ENCODE results near the gene CH25H. TPM values are rescaled to one million over a fixed set of nuclear protein-coding genes. Genes with fewer than 3 reads are reported as not detected.

Gene CH25H
- polyA plus RNA-seq, 4 donors = 1.4 to 3.5 (median 2.3) TPM; not detected in 1

- Histone ChIP-seq H3K27ac (ENCODE audit: low read depth in 1 of 3, low read length in 2 of 3) (no peak overlapping the region), H3K27me3 (ENCODE audit: control insufficient read depth in 3 of 3, insufficient read depth in 3 of 3, low read length in 3 of 3) (peaks cover under 1 to 18% (median 2%) of the 10 kb centered on the region in 3 donors), H3K4me3 (ENCODE audit: low read depth in 1 of 3, low read length in 3 of 3) (no peak overlapping the region), H3K4me1 (ENCODE audit: control insufficient read depth in 3 of 3, insufficient read depth in 2 of 3, low read depth in 1 of 3, low read length in 2 of 3) (peaks cover 0 to 4% (median 0%) of the 10 kb centered on the region in 3 donors), H3K36me3 (ENCODE audit: control insufficient read depth in 3 of 3, insufficient read depth in 2 of 3, low read depth in 1 of 3, low read length in 3 of 3) (peaks cover 0 to 8% (median 0%) of the 10 kb centered on the region in 3 donors), H3K9me3 (ENCODE audit: control insufficient read depth in 2 of 2, insufficient read depth in 1 of 2, low read depth in 1 of 2, low read length in 1 of 2) (no peaks in the 10 kb centered on the region)
- FAIRE-seq (peak; percentile 10), DNase-seq (peak; percentile 61)
- WGBS, 3 donors = 25 to 40% (median 31%) methylated on average over 8 of the region's 8 CpGs
These were observed 6.2 kb upstream of the CH25H start for GRCh38 chr10:89213191-89213808.

DNA sequence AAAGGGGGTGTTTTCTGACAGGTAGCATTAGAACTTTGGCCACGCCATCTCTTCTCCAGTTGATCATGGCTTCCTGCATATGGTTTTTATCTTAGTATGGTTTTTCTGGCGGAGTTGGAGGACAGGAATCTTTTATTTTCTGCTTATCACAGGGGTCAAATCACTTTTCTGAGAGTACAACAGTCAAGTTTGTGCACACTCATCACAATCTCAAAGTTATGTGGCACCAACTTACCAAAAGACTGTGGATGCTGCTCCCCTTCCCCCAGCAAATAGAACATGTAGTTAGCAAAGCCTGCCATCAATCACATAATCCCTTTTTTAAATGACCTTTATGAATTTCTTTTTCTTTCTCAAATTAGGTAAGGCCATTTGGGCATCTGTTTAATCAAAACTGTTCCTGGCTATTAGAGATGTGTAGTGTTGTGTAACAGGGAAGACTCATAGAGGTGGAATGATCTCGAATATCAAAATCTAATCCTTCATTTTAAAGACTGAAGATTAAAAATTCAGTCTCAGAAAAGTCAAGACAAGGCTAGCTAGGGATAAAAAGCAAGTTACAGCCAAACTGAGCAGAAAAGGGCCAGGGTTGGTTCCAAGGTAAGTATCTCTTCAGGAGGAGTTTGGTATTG, 3.8 kb upstream of the CH25H start:
- DNase-seq = no peak
- Histone ChIP-seq H3K9me3 (ENCODE audit: control insufficient read depth in 2 of 2, insufficient read depth in 1 of 2, low read depth in 1 of 2, low read length in 1 of 2) (no peaks in the 10 kb centered on the region), H3K36me3 (ENCODE audit: control insufficient read depth in 3 of 3, insufficient read depth in 2 of 3, low read depth in 1 of 3, low read length in 3 of 3) (peaks cover 0 to 8% (median 0%) of the 10 kb centered on the region in 3 donors), H3K27ac (ENCODE audit: low read depth in 1 of 3, low read length in 2 of 3) (no peak overlapping the region), H3K27me3 (ENCODE audit: control insufficient read depth in 3 of 3, insufficient read depth in 3 of 3, low read length in 3 of 3) (peaks cover 3 to 40% (median 8%) of the 10 kb centered on the region in 3 donors), H3K4me1 (ENCODE audit: control insufficient read depth in 3 of 3, insufficient read depth in 2 of 3, low read depth in 1 of 3, low read length in 2 of 3) (peaks cover 0 to 11% (median 0%) of the 10 kb centered on the region in 3 donors), H3K4me3 (ENCODE audit: low read depth in 1 of 3, low read length in 3 of 3) (no peak overlapping the region)
- no peak for FAIRE-seq
- WGBS, 3 donors = 84 to 92% (median 87%) methylated on average over 3 of the region's 3 CpGs

DNA sequence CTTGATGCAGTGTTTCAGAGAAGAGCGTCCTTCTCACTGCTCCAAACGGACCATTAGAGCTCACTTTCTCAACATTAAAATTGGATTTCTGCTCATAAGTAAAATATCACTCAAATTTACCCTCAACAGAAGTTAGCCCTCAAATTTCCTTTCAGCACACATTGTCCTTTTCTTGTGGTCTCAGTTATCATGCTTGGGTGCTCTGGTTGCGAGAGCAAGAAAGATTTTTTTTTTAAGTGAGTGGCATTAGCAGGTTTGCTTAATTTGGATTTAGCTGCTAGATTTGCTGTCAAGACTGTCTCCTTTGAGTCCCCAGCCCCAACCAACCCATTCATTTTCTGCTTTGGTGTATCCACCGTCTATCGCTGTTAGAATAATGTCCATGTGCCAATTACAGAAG, 2.6 kb upstream of the CH25H start:
- Histone ChIP-seq H3K4me1 (ENCODE audit: control insufficient read depth in 3 of 3, insufficient read depth in 2 of 3, low read depth in 1 of 3, low read length in 2 of 3) (peaks cover 0 to 11% (median 0%) of the 10 kb centered on the region in 3 donors), H3K27ac (ENCODE audit: low read depth in 1 of 3, low read length in 2 of 3) (no peak overlapping the region), H3K4me3 (ENCODE audit: low read depth in 1 of 3, low read length in 3 of 3) (no peak overlapping the region), H3K27me3 (ENCODE audit: control insufficient read depth in 3 of 3, insufficient read depth in 3 of 3, low read length in 3 of 3) (peaks cover 3 to 51% (median 8%) of the 10 kb centered on the region in 3 donors), H3K9me3 (ENCODE audit: control insufficient read depth in 2 of 2, insufficient read depth in 1 of 2, low read depth in 1 of 2, low read length in 1 of 2) (no peaks in the 10 kb centered on the region), H3K36me3 (ENCODE audit: control insufficient read depth in 3 of 3, insufficient read depth in 2 of 3, low read depth in 1 of 3, low read length in 3 of 3) (peaks cover 0 to 1% (median 0%) of the 10 kb centered on the region in 3 donors)
- FAIRE-seq (no peak), DNase-seq (no peak)
- WGBS, 3 donors = 91 to 94% (median 93%) methylated on average over 5 of the region's 5 CpGs

- DNase-seq (peak; percentile 10 to 56), FAIRE-seq (no peak)
- no peaks in the 10 kb centered on the region for H3K36me3 ChIP-seq (ENCODE audit: control insufficient read depth in 3 of 3, insufficient read depth in 2 of 3, low read depth in 1 of 3, low read length in 3 of 3)
- H3K27me3 ChIP-seq (ENCODE audit: control insufficient read depth in 3 of 3, insufficient read depth in 3 of 3, low read length in 3 of 3) = peaks cover 6 to 67% (median 8%) of the 10 kb centered on the region in 3 donors
- peak overlapping the region; percentile 15 to 53 (median 32) for H3K4me3 ChIP-seq (ENCODE audit: low read depth in 1 of 3, low read length in 3 of 3)
- peaks cover 0 to 11% (median 0%) of the 10 kb centered on the region in 3 donors for H3K4me1 ChIP-seq (ENCODE audit: control insufficient read depth in 3 of 3, insufficient read depth in 2 of 3, low read depth in 1 of 3, low read length in 2 of 3)
- peak overlapping the region in 1 of 3 donors; percentile 77 for H3K27ac ChIP-seq (ENCODE audit: low read depth in 1 of 3, low read length in 2 of 3)
- 6% methylated on average over 60 of the region's 60 CpGs for WGBS, 3 donors
- H3K9me3 ChIP-seq (ENCODE audit: control insufficient read depth in 2 of 2, insufficient read depth in 1 of 2, low read depth in 1 of 2, low read length in 1 of 2) = no peaks in the 10 kb centered on the region
These were observed 859 bp upstream of the CH25H start for GRCh38 chr10:89207801-89208551.

- H3K4me3 ChIP-seq (ENCODE audit: low read depth in 1 of 3, low read length in 3 of 3) = peak overlapping the region in 2 of 3 donors; percentile 15 to 53
- 2 to 9% (median 9%) methylated on average over 42 of the region's 42 CpGs for WGBS, 3 donors
- H3K27me3 ChIP-seq (ENCODE audit: control insufficient read depth in 3 of 3, insufficient read depth in 3 of 3, low read length in 3 of 3) = peaks cover 6 to 76% (median 8%) of the 10 kb centered on the region in 3 donors
These were observed 526 bp downstream of the CH25H start for GRCh38 chr10:89206402-89207180.

GRCh38 chr10:89204621-89205185, 2.4 kb downstream of the CH25H start:
- DNase-seq (no peak), FAIRE-seq (no peak)
- no peak overlapping the region for H3K27ac ChIP-seq (ENCODE audit: low read depth in 1 of 3, low read length in 2 of 3)
- no peaks in the 10 kb centered on the region for H3K36me3 ChIP-seq (ENCODE audit: control insufficient read depth in 3 of 3, insufficient read depth in 2 of 3, low read depth in 1 of 3, low read length in 3 of 3)
- H3K27me3 ChIP-seq (ENCODE audit: control insufficient read depth in 3 of 3, insufficient read depth in 3 of 3, low read length in 3 of 3) = peaks cover 6 to 69% (median 8%) of the 10 kb centered on the region in 3 donors
- H3K9me3 ChIP-seq (ENCODE audit: control insufficient read depth in 2 of 2, insufficient read depth in 1 of 2, low read depth in 1 of 2, low read length in 1 of 2) = no peaks in the 10 kb centered on the region
- 45 to 57% (median 48%) methylated on average over 6 of the region's 6 CpGs for WGBS, 3 donors
- peaks cover 0 to 11% (median 0%) of the 10 kb centered on the region in 3 donors for H3K4me1 ChIP-seq (ENCODE audit: control insufficient read depth in 3 of 3, insufficient read depth in 2 of 3, low read depth in 1 of 3, low read length in 2 of 3)
- H3K4me3 ChIP-seq (ENCODE audit: low read depth in 1 of 3, low read length in 3 of 3) = no peak overlapping the region

More at GRCh38 chr10:89206402-89207180, 526 bp downstream of the CH25H start:
- H3K4me1 ChIP-seq (ENCODE audit: control insufficient read depth in 3 of 3, insufficient read depth in 2 of 3, low read depth in 1 of 3, low read length in 2 of 3) = peaks cover 0 to 11% (median 0%) of the 10 kb centered on the region in 3 donors
- no peaks in the 10 kb centered on the region for H3K36me3 ChIP-seq (ENCODE audit: control insufficient read depth in 3 of 3, insufficient read depth in 2 of 3, low read depth in 1 of 3, low read length in 3 of 3)
- FAIRE-seq (no peak), DNase-seq (peak in 1 of 2 donors; percentile 17)
- H3K27ac ChIP-seq (ENCODE audit: low read depth in 1 of 3, low read length in 2 of 3) = peak overlapping the region in 2 of 3 donors; percentile 4 to 77
- H3K9me3 ChIP-seq (ENCODE audit: control insufficient read depth in 2 of 2, insufficient read depth in 1 of 2, low read depth in 1 of 2, low read length in 1 of 2) = no peaks in the 10 kb centered on the region

DNA sequence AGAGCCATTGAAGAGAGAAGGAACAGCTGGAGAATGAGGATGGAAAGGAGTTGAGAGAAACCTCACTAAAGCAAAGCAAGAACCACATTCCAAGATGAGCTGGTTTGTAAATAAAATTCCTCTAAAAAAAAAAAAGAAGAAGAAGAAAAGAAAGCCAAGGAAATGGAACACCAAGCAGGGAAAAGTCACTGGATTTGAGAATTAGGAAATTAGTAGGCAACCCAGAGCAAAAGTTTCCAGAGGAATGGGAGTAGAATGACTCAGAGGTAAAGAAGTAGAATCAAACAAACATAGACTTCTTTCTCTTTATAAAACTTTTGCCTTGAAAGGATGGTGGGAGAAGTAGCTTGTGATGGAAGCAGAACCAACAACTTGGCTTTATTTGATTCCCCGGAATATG, 3.9 kb downstream of the CH25H start:
- FAIRE-seq = no peak
- H3K36me3 ChIP-seq (ENCODE audit: control insufficient read depth in 3 of 3, insufficient read depth in 2 of 3, low read depth in 1 of 3, low read length in 3 of 3) = no peaks in the 10 kb centered on the region
- H3K27me3 ChIP-seq (ENCODE audit: control insufficient read depth in 3 of 3, insufficient read depth in 3 of 3, low read length in 3 of 3) = peaks cover 5 to 57% (median 5%) of the 10 kb centered on the region in 3 donors
- 83 to 94% (median 89%) methylated on average over 1 of the region's 1 CpG for WGBS, 3 donors
- no peaks in the 10 kb centered on the region for H3K9me3 ChIP-seq (ENCODE audit: control insufficient read depth in 2 of 2, insufficient read depth in 1 of 2, low read depth in 1 of 2, low read length in 1 of 2)
- peak overlapping the region in 1 of 3 donors; percentile 45 for H3K27ac ChIP-seq (ENCODE audit: low read depth in 1 of 3, low read length in 2 of 3)
- H3K4me3 ChIP-seq (ENCODE audit: low read depth in 1 of 3, low read length in 3 of 3) = no peak overlapping the region
- no peak for DNase-seq
- H3K4me1 ChIP-seq (ENCODE audit: control insufficient read depth in 3 of 3, insufficient read depth in 2 of 3, low read depth in 1 of 3, low read length in 2 of 3) = peaks cover 0 to 10% (median 0%) of the 10 kb centered on the region in 3 donors
